Measurements from ENCODE around the gene DACT2. TPM values are rescaled to one million over a fixed set of nuclear protein-coding genes. Genes with fewer than 3 reads are reported as not detected.

The DACT2 gene
- total and polyA plus RNA-seq, 12 donors: 0.09 to 1.5 (median 0.65) TPM

DNA sequence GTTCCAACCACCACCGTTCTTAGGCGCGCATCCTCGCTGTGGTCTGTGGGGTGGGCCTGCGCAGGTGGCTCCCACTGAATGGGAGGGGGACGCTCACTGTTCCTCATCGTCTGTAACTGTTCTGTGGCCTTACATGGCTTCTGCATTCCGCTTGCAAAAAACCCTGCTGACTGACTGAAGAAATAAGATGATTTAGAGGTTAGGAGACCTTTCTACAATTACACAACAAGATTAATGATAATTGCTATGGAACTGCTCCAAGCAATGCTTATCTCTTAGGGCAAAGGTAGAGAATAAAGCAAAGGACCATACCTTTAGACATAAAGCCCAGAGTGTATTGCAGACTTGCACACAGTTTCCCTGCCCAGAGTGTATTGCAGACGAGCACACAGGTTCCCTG is 14.4 kb upstream of the DACT2 start:
- Histone ChIP-seq H3K4me1 (no peaks in the 10 kb centered on the region), H3K27ac (no peak overlapping the region), H3K9me3 (no peaks in the 10 kb centered on the region), H3K27me3 (peaks cover 0 to 59% (median 17%) of the 10 kb centered on the region in 7 donors), H3K4me3 (no peak overlapping the region), H3K36me3 (no peaks in the 10 kb centered on the region)
- DNase-seq: no peak
- ATAC-seq: no peak
- WGBS, 2 donors: 91 to 93% methylated on average over 9 of the region's 9 CpGs
- intact Hi-C loops (cut with DNase I): no loop called here
- TF ChIP-seq, protein P1, sequence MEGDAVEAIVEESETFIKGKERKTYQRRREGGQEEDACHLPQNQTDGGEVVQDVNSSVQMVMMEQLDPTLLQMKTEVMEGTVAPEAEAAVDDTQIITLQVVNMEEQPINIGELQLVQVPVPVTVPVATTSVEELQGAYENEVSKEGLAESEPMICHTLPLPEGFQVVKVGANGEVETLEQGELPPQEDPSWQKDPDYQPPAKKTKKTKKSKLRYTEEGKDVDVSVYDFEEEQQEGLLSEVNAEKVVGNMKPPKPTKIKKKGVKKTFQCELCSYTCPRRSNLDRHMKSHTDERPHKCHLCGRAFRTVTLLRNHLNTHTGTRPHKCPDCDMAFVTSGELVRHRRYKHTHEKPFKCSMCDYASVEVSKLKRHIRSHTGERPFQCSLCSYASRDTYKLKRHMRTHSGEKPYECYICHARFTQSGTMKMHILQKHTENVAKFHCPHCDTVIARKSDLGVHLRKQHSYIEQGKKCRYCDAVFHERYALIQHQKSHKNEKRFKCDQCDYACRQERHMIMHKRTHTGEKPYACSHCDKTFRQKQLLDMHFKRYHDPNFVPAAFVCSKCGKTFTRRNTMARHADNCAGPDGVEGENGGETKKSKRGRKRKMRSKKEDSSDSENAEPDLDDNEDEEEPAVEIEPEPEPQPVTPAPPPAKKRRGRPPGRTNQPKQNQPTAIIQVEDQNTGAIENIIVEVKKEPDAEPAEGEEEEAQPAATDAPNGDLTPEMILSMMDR (IDR thresholded peaks at IDR 0.05): no peak

DNA sequence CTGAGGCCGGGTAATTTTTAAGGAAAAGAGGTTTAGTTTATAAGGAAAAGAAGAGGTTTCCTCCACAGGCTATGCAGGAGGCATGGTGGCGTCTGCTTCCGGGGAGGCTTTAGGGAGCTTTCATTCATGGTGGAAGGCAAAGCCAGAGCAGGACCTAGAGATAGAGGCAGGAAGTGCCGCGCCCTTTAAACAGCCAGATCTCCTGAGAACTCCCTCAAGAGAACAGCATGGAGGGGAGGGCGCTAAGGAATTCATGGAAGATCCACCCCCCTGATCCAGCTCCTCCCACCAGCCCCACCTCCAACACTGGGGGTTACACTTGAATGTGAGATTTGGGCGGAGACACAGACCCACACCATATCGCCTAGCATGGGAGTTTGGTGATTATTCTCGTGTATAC is 13.9 kb upstream of the DACT2 start:
- WGBS, 2 donors: 61 to 72% methylated on average over 9 of the region's 9 CpGs

DNA sequence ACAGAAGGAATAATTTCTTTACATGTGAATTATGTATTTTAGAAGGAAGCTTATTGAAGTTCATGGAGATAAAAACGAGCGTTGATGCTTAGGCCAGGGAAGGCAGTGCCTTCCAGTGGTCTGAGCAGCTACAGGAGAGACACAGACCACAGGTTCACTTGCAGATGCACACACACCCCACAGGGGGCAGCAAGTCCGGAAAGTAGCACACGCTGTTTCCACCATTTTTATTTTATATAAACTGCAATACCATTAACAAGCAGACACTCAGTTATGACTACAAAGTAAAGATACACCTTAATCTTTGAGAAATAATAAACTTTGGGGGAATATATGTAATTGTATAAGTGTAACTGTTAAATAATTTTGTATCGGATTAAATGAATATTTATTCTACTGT is 13.5 kb upstream of the DACT2 start:
- TF ChIP-seq, protein P1 (IDR thresholded peaks at IDR 0.05): peak in 4 of 9 donors; percentile 6 to 29 (median 20)
- Histone ChIP-seq H3K27me3 (peaks cover 0 to 63% (median 16%) of the 10 kb centered on the region in 7 donors), H3K27ac (no peak overlapping the region), H3K4me1 (no peaks in the 10 kb centered on the region), H3K4me3 (no peak overlapping the region), H3K36me3 (no peaks in the 10 kb centered on the region), H3K9me3 (no peaks in the 10 kb centered on the region)
- ATAC-seq (no peak), DNase-seq (no peak)
- intact Hi-C loops (cut with DNase I): no loop called here
- WGBS, 2 donors: 78 to 80% methylated on average over 5 of the region's 5 CpGs

More for the DNA sequence above, 13.9 kb upstream of the DACT2 start:
- intact Hi-C loops (cut with DNase I): no loop called here
- Histone ChIP-seq H3K4me3 (no peak overlapping the region), H3K9me3 (no peaks in the 10 kb centered on the region), H3K27me3 (peaks cover 0 to 60% (median 17%) of the 10 kb centered on the region in 7 donors), H3K4me1 (no peaks in the 10 kb centered on the region), H3K36me3 (no peaks in the 10 kb centered on the region), H3K27ac (no peak overlapping the region)
- TF ChIP-seq, protein P1 (IDR thresholded peaks at IDR 0.05): no peak
- no peak for DNase-seq
- ATAC-seq: no peak

DNA sequence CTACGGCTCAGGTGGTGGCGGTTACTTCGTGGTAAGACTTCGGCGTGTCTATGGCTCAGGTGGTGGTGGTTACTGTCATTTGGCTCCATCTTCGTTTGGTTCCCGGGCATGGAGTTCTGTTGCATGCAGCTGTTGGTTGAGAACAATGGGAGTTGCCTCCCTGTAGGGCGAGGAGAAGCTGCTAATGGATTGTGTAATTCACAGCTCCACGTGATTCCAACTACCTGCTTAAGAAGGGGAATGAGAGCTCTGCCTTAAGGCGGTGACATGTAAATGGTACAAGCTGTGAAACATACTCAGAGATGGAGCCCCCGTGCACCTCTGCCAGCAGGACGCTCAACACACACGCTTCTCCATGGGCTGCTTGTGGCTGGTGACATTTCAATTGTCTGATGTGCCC is 12.4 kb upstream of the DACT2 start:
- no peak overlapping the region for H3K27ac ChIP-seq
- WGBS, 2 donors: 50 to 59% methylated on average over 13 of the region's 13 CpGs
- ATAC-seq (no peak), DNase-seq (no peak)
- no peaks in the 10 kb centered on the region for H3K9me3 ChIP-seq
- H3K4me1 ChIP-seq: no peaks in the 10 kb centered on the region
- no peak overlapping the region for H3K4me3 ChIP-seq
- H3K36me3 ChIP-seq: no peaks in the 10 kb centered on the region
- peaks cover 0 to 68% (median 17%) of the 10 kb centered on the region in 7 donors for H3K27me3 ChIP-seq
- TF ChIP-seq, protein P1 (IDR thresholded peaks at IDR 0.05): no peak
- intact Hi-C loops (cut with DNase I): no loop called here
